Activated CD4-positive, alpha-beta T cell treated with anti-CD3 and anti-CD28 coated beads for 36 hours (primary cell): Measurements from ENCODE around the gene GNG8. TPM values are rescaled to one million over a fixed set of nuclear protein-coding genes. Genes with fewer than 3 reads are reported as not detected.

Experiments used
- ATAC-seq: fragments of 200-7000 bp; cut with Tn5 transposase; one replicate; pipeline ENCODE4 v1.10.0; 2021; ENCODE audit warnings: mild to moderate bottlenecking, moderate library complexity
- CTCF ChIA-PET: fragments of 350-600 bp; sonication (Branson Sonifier 250); formaldehyde crosslinking; loops from one replicate; lab custom pipeline; 2021; ENCODE audit warnings: antibody characterized with exemption; lab: Charles Lee
- POLR2A ChIA-PET: fragments of 350-600 bp; sonication (Branson Sonifier 250); formaldehyde crosslinking; loops from one replicate; lab custom pipeline; 2021; ENCODE audit warnings: antibody characterized with exemption, inconsistent platforms; lab: Charles Lee
- DNase-seq: peaks from one replicate; pipeline ENCODE4 v3.0.0-alpha.2; 2020
- H3K27ac Mint-ChIP-seq: one replicate; pipeline ENCODE4 v1.8.0; 2021; ENCODE audit warnings: mixed read lengths
- H3K27me3 Mint-ChIP-seq: one replicate; pipeline ENCODE4 v1.8.0; 2021; ENCODE audit warnings: mixed read lengths
- H3K36me3 Mint-ChIP-seq: one replicate; pipeline ENCODE4 v1.8.0; 2021; ENCODE audit warnings: low read depth, mixed read lengths
- H3K4me1 Mint-ChIP-seq: one replicate; pipeline ENCODE4 v1.8.0; 2021; ENCODE audit warnings: mixed read lengths
- H3K4me3 Mint-ChIP-seq: one replicate; pipeline ENCODE4 v1.8.0; 2021; ENCODE audit warnings: mild to moderate bottlenecking, moderate library complexity, mixed read lengths
- H3K9me3 Mint-ChIP-seq: one replicate; pipeline ENCODE4 v1.8.0; 2021; ENCODE audit warnings: low read depth, mixed read lengths
- intact Hi-C, 2 experiments: fragments of 100-400 bp; cut with DNase I in 1 of 2; cut with micrococcal nuclease in 1 of 2; formaldehyde crosslinking; loops; one replicate each; pipeline versions ENCODE4 v1.14.2 to v1.15.1; 2022 to 2024; cut with DNase I, micrococcal nuclease
- total RNA-seq, 2 experiments: library from RNA; stranded (reverse); gene quantifications; one replicate each; pipeline ENCODE4 v1.2.3, GENCODE V29; 2021

Gene GNG8
- total RNA-seq, 2 experiments from 2014 or later, result 13.8 to 17.4 TPM

GRCh38 chr19:46644720-46645119, 8.7 kb upstream of the GNG8 start:
- no peaks in the 10 kb centered on the region for H3K36me3 Mint-ChIP-seq
- POLR2A ChIA-PET, result interaction anchor here (0.7 kb wide), 1 partner anchor 37 kb away, joined by 7 read pairs; no protein-coding TSS in a partner anchor
- CTCF ChIA-PET, result interaction anchor here (0.7 to 0.8 kb wide), 3 partner anchors 22 to 811 kb away, joined by 3 to 4 read pairs (median 3); no protein-coding TSS in a partner anchor
- H3K4me3 Mint-ChIP-seq, result no peak overlapping the region
- no peak overlapping the region for H3K27ac Mint-ChIP-seq
- ATAC-seq, result no peak
- DNase-seq, result no peak
- peaks cover 2% of the 10 kb centered on the region for H3K9me3 Mint-ChIP-seq
- intact Hi-C loops, result no loop called here
- peaks cover 11% of the 10 kb centered on the region for H3K4me1 Mint-ChIP-seq
- peaks cover 15% of the 10 kb centered on the region for H3K27me3 Mint-ChIP-seq

- no peak overlapping the region for H3K27ac Mint-ChIP-seq
- no peaks in the 10 kb centered on the region for H3K9me3 Mint-ChIP-seq
- H3K4me1 Mint-ChIP-seq, result peaks cover 7% of the 10 kb centered on the region
- CTCF ChIA-PET, result interaction anchor here (1.0 kb wide), 1 partner anchor 70 kb away, joined by 3 read pairs; no protein-coding TSS in a partner anchor
- no peaks in the 10 kb centered on the region for H3K36me3 Mint-ChIP-seq
- peaks cover 3% of the 10 kb centered on the region for H3K27me3 Mint-ChIP-seq
- intact Hi-C loops, result no loop called here
- POLR2A ChIA-PET, result no interaction called here
- ATAC-seq, result no peak
- H3K4me3 Mint-ChIP-seq, result no peak overlapping the region
- DNase-seq, result no peak
Measured at GRCh38 chr19:46640656-46641055, 4.7 kb upstream of the GNG8 start.

DNA sequence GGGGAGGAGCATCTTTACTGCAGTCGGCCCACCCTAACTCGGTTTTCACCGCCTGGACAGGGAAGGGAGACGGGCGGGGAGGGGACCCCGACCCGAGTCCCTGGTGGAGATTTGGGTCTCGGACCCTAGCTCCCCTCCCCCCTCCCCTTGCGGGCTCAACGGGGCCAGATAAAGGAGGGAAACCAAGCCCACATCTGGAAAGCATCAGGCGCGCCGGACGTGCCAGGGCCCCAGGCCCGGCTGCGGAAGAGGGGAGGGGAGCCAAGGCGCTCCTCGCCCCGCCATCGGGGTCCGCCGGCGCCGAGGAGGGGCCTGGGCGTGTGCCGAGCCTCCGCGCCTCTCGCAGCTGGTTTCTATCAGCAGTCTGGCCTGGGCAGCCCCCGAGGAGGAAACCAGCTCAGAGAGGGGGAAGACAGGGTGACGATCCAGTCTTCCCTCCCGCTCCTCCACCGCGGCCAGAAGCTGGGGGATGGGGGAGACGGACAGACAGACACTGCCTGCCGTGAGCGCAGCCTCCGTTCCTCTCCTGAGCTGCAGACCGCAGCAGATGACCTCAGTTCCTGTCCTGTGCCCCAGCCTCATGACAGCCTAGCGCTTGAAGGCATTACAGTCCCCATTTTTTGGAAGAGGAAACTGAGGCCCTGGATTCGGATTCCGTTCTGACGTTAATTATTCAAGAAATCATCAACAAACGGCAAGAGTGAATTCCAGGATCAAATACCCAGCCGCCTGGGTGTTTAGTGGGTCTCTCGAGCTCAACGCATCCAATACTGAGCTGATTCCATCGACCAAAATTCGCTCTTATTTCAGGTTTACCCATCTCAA, 3.6 kb upstream of the GNG8 start:
- H3K4me3 Mint-ChIP-seq, result no peak overlapping the region
- intact Hi-C loops, result no loop called here

GRCh38 chr19:46637224-46637623, 1.2 kb upstream of the GNG8 start:
- ChIA-PET POLR2A (interaction anchor here (0.6 to 1.7 kb wide), 3 partner anchors 18 to 37 kb away, joined by 3 to 14 read pairs (median 4); no protein-coding TSS in a partner anchor), CTCF (interaction anchor here (0.9 to 2.0 kb wide), 4 partner anchors 20 to 36 kb away, joined by 3 to 6 read pairs (median 5); partner anchors contain the start of gene CALM3)
- DNase-seq (peak; percentile 61), ATAC-seq (no peak)
- H3K4me3 Mint-ChIP-seq, result no peak overlapping the region
- H3K27ac Mint-ChIP-seq, result no peak overlapping the region
- no peaks in the 10 kb centered on the region for H3K9me3 Mint-ChIP-seq
- no peaks in the 10 kb centered on the region for H3K36me3 Mint-ChIP-seq
- intact Hi-C loops, result no loop called here
- peaks cover 25% of the 10 kb centered on the region for H3K4me1 Mint-ChIP-seq
- peaks cover 3% of the 10 kb centered on the region for H3K27me3 Mint-ChIP-seq

More for the DNA sequence above, 3.6 kb upstream of the GNG8 start:
- ATAC-seq, result no peak
- DNase-seq, result peak; percentile 71
- H3K27ac Mint-ChIP-seq, result no peak overlapping the region
- POLR2A ChIA-PET, result no interaction called here
- peaks cover 3% of the 10 kb centered on the region for H3K27me3 Mint-ChIP-seq
- H3K36me3 Mint-ChIP-seq, result no peaks in the 10 kb centered on the region
- H3K4me1 Mint-ChIP-seq, result peaks cover 13% of the 10 kb centered on the region
- CTCF ChIA-PET, result interaction anchor here (0.6 to 1.1 kb wide), 7 partner anchors 9 to 273 kb away, joined by 3 to 8 read pairs (median 3); partner anchors contain the start of gene CALM3
- no peaks in the 10 kb centered on the region for H3K9me3 Mint-ChIP-seq

DNA sequence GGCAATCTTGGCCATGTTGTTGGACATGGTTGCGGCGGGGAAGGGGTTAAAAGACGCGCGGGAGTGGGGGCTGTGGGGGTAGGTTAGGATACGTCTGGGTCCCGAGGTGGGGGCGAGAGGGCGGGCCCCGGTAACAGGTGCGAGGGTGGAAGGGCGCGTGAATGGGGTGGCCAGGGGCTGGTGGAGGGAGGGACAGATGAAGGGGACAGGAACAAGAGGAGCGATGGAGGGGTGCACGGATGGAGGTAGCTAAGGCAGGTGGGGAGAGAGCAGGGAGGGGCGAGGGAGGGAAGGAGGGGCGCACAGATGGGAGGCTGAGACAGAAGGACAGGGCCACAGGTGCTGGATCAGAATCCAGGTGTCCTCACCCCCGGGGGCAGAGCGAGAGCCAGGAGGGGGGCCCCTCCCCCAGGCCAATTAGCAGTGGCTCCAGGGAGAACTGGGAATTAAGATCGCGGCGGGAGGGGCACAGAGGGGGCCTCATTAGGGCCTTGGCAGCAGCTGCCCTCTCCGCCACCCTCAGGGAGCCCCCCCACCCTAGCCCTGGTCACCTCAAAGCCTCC, 1.3 kb downstream of the GNG8 start:
- ChIA-PET POLR2A (interaction anchor here (1.3 kb wide), 1 partner anchor 16 kb away, joined by 3 read pairs; no protein-coding TSS in a partner anchor), CTCF (interaction anchor here (1.6 to 2.9 kb wide), 2 partner anchors 14 to 18 kb away, joined by 4 to 11 read pairs; no protein-coding TSS in a partner anchor)
- Mint-ChIP-seq H3K27me3 (no peaks in the 10 kb centered on the region), H3K27ac (no peak overlapping the region), H3K4me1 (peaks cover 23% of the 10 kb centered on the region), H3K36me3 (no peaks in the 10 kb centered on the region), H3K4me3 (peak overlapping the region; percentile 64), H3K9me3 (no peaks in the 10 kb centered on the region)
- DNase-seq, result no peak
- ATAC-seq, result no peak
- intact Hi-C loops, result loop anchor here (1.0 kb wide), 7 partner anchors 20 to 640 kb away; partner anchors contain the start of genes DACT3 (in 2 of the 2), INAFM1 (in 1 of the 2) and PRKD2 (in 1 of the 2)

DNA sequence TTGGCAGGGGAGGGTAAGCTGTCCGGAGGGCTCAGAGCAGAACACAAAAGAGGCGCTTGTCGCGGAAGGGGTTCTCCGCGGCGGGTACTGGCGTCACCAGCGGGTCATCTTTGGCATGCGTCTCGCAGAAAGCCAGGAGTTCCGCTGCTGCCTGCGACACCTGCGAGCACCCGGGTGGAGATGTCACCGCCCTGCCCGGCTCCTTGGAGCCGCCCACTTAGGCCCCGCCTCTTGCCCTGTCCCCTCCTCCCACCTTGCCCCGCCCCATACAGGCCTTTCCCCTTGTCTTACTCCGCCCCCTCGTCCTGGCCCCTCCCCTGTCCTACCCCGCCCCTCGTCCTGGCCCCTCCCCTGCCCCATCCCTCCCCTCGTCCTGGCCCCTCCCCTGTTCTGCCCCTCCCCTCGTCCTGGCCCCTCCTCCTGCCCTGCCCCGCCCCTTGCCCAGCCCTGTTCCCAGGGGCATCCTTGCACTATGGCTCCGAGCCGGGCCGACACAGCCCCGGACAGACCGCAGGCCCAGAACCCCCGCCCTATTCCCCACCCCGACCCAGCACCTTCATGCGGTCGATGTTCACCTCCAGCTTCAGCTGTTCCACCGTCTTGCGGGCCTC, 1.9 kb downstream of the GNG8 start:
- peak; percentile 99 for DNase-seq
- POLR2A ChIA-PET, result interaction anchor here (1.3 kb wide), 1 partner anchor 16 kb away, joined by 3 read pairs; no protein-coding TSS in a partner anchor
- H3K27me3 Mint-ChIP-seq, result no peaks in the 10 kb centered on the region
- peaks cover 21% of the 10 kb centered on the region for H3K4me1 Mint-ChIP-seq
- no peaks in the 10 kb centered on the region for H3K36me3 Mint-ChIP-seq
- ATAC-seq, result peak; percentile 63
- intact Hi-C loops, result loop anchor here (1.0 kb wide), 7 partner anchors 20 to 640 kb away; partner anchors contain the start of genes DACT3 (in 2 of the 2), INAFM1 (in 1 of the 2) and PRKD2 (in 1 of the 2)
- CTCF ChIA-PET, result interaction anchor here (0.9 to 2.9 kb wide), 4 partner anchors 9 to 28 kb away, joined by 4 to 12 read pairs (median 8); no protein-coding TSS in a partner anchor
- H3K4me3 Mint-ChIP-seq, result peak overlapping the region; percentile 73
- no peaks in the 10 kb centered on the region for H3K9me3 Mint-ChIP-seq
- H3K27ac Mint-ChIP-seq, result peak overlapping the region; percentile 72

DNA sequence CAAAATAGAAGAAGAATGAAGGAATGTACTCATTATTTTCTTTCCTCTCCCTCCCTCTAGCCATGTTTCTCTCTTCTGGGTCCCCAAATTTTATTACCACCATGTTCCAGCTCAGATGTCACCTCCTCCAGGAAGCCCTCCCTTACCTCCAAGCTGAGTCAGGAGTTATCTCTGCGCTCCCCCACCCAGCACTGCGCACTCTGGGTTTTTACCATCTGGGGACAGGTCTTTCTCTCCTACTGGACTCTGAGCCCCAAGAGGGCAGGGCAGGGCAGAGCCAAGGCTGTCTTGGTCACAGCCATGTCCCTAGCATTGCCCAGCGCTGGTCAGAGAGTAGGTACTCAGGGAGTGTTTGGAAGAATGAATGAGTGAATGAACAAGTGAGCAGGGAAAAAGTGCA, 2.9 kb downstream of the GNG8 start:
- H3K27me3 Mint-ChIP-seq, result no peaks in the 10 kb centered on the region
- H3K36me3 Mint-ChIP-seq, result no peaks in the 10 kb centered on the region
- intact Hi-C loops, result no loop called here
- peak overlapping the region; percentile 45 for H3K27ac Mint-ChIP-seq
- DNase-seq, result no peak
- CTCF ChIA-PET, result interaction anchor here (0.6 to 5.2 kb wide), 7 partner anchors 10 to 126 kb away, joined by 3 to 28 read pairs (median 6); partner anchors contain the start of gene DACT3
- H3K9me3 Mint-ChIP-seq, result no peaks in the 10 kb centered on the region
- ATAC-seq, result no peak
- POLR2A ChIA-PET, result no interaction called here
- H3K4me1 Mint-ChIP-seq, result peaks cover 24% of the 10 kb centered on the region
- H3K4me3 Mint-ChIP-seq, result peak overlapping the region; percentile 73

DNA sequence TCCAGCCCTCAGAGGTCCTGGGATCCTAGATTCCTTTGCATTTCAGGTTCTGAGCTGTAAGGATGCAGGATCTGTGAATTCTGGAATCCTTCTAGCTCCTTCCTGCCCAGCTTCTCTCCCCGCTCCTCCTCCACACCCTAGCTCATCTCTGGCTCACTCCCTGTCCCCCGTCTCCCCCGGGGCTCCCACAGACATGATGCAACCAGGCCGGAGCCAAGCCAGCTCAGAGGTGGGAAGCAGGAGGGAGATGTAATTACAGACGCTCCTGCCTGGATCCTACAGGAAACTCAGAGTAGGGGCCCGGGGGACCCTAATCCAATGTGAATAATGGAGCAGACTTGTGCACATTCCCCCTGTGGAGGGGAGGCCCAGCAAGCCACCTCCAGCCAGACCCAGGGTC, 4.5 kb downstream of the GNG8 start:
- Mint-ChIP-seq H3K9me3 (no peaks in the 10 kb centered on the region), H3K27me3 (no peaks in the 10 kb centered on the region), H3K4me3 (no peak overlapping the region), H3K27ac (no peak overlapping the region), H3K36me3 (no peaks in the 10 kb centered on the region), H3K4me1 (peaks cover 24% of the 10 kb centered on the region)
- intact Hi-C loops, result no loop called here
- ChIA-PET CTCF (interaction anchor here (0.6 to 5.2 kb wide), 4 partner anchors 17 to 840 kb away, joined by 3 to 28 read pairs (median 6); partner anchors contain the start of genes DACT3 and SLC8A2), POLR2A (interaction anchor here (0.9 to 1.2 kb wide), 3 partner anchors 13 to 35 kb away, joined by 3 read pairs; no protein-coding TSS in a partner anchor)
- DNase-seq (no peak), ATAC-seq (no peak)

DNA sequence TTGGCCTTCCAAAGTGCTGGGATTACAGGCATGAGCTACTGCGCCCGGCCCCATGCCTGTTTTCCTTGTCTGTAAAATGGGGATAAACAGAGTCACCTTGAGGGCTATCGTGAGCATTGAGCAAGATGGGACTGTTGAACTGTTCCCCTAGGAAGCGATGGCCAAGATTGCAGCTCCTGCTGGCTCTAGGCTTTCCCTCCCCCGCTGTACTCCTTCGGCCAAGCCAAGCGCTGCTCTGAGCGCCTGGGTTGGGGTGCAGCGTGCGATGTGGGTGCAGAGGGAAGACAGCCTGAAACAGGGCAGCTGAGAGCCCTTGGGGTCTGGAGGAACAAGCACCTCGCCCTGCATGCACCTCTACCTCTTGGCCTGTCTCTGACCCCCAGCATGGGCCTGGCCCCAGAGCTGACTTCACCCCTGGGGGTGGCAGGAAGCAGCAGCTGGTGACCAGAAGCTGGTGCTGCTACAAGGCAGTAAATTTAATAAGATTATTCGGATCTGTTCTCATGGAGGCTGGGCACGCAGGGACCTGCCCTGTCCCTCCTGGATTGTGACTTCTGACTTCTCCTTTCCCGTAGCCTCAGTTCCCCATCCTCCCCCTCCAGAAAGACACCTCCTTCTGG, 5.3 kb downstream of the GNG8 start:
- H3K36me3 Mint-ChIP-seq, result no peaks in the 10 kb centered on the region
- peaks cover 22% of the 10 kb centered on the region for H3K4me1 Mint-ChIP-seq
- intact Hi-C loops, result no loop called here
- H3K27ac Mint-ChIP-seq, result no peak overlapping the region
- ChIA-PET POLR2A (interaction anchor here (1.1 to 1.2 kb wide), 2 partner anchors 12 to 14 kb away, joined by 3 read pairs; no protein-coding TSS in a partner anchor), CTCF (interaction anchor here (0.5 to 5.2 kb wide), 9 partner anchors 17 to 881 kb away, joined by 3 to 28 read pairs (median 4); partner anchors contain the start of gene DACT3)
- no peak for ATAC-seq
- no peak overlapping the region for H3K4me3 Mint-ChIP-seq
- H3K9me3 Mint-ChIP-seq, result no peaks in the 10 kb centered on the region
- no peak for DNase-seq
- no peaks in the 10 kb centered on the region for H3K27me3 Mint-ChIP-seq

DNA sequence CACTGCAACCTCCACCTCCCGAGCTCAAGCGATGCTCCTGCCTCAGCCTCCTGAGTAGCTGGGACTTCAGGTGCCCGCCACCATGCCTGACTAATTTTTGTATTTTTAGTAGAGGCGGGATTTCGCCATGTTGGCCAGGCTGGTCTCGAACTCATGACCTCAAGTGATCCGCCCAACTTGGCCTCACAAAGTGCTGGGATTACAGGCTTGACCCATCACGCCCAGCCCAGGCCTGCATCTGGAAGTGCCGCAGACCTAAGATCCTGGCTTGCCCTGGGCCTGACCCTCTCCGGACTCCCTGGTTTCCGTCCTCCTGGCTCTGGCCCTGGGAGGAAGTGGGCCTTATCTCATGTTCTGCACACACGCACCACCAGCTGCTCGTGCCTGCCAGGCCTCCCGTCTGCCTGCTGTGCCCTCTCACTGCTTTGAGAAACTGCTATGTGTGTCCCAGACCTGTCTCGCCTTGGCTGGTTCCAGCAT, 6.4 kb downstream of the GNG8 start:
- ATAC-seq (no peak), DNase-seq (no peak)
- POLR2A ChIA-PET, result interaction anchor here (0.7 to 1.0 kb wide), 2 partner anchors 19 to 23 kb away, joined by 3 to 4 read pairs; no protein-coding TSS in a partner anchor
- CTCF ChIA-PET, result interaction anchor here (0.7 to 5.2 kb wide), 9 partner anchors 11 to 99 kb away, joined by 3 to 28 read pairs (median 3); partner anchors contain the start of genes CALM3 and DACT3
- no peaks in the 10 kb centered on the region for H3K9me3 Mint-ChIP-seq
- peaks cover 26% of the 10 kb centered on the region for H3K4me1 Mint-ChIP-seq
- H3K27me3 Mint-ChIP-seq, result no peaks in the 10 kb centered on the region
- no peak overlapping the region for H3K27ac Mint-ChIP-seq
- intact Hi-C loops, result no loop called here
- H3K36me3 Mint-ChIP-seq, result peaks cover 3% of the 10 kb centered on the region
- H3K4me3 Mint-ChIP-seq, result no peak overlapping the region
